PFSK-1 (cell line): Measurements from ENCODE around the gene TGM1.

ENCODE experiments used
- FOXP2 ChIP-seq: optimal IDR thresholded peaks from 2 replicates; pipeline ENCODE3; 2011; ENCODE audit warnings: borderline replicate concordance, control low read depth, inconsistent platforms; ENCODE audit not compliant: insufficient read depth; ENCODE audit errors: extremely low read length, extremely low read depth
- POLR2AphosphoS5 ChIP-seq: IDR thresholded peaks from 2 replicates; pipeline ENCODE4 v1.6.1; 2012; ENCODE audit warnings: low read depth, mild to moderate bottlenecking, control low read depth, low read length, moderate library complexity
- SIN3A ChIP-seq: IDR thresholded peaks from 2 replicates; pipeline ENCODE4 v1.6.1; 2012; ENCODE audit warnings: mild to moderate bottlenecking, low read length, moderate library complexity, borderline replicate concordance; ENCODE audit not compliant: insufficient read depth
- TAF1 ChIP-seq: IDR thresholded peaks from 2 replicates; pipeline ENCODE4 v1.6.1; 2012; ENCODE audit warnings: low read length, control low read depth, borderline replicate concordance; ENCODE audit not compliant: insufficient read depth
- TF ChIP-seq, protein P1 (sequence below), 2 experiments: IDR thresholded peaks; 2 replicates each; pipeline versions ENCODE4 v1.6.1 to v1.8.0; 2011 to 2012; ENCODE audit warnings: low read depth in 2 of 2, low read length in 2 of 2, control low read depth in 1 of 2, inconsistent platforms in 1 of 2, mild to moderate bottlenecking in 1 of 2, moderate library complexity in 1 of 2; ENCODE audit not compliant: insufficient read depth in 1 of 2

Gene TGM1

GRCh38 chr14:24246765-24247212, 16.2 kb downstream of the TGM1 start:
- TF ChIP-seq FOXP2 (no peak), TAF1 (no peak)
- TF ChIP-seq, protein P1, sequence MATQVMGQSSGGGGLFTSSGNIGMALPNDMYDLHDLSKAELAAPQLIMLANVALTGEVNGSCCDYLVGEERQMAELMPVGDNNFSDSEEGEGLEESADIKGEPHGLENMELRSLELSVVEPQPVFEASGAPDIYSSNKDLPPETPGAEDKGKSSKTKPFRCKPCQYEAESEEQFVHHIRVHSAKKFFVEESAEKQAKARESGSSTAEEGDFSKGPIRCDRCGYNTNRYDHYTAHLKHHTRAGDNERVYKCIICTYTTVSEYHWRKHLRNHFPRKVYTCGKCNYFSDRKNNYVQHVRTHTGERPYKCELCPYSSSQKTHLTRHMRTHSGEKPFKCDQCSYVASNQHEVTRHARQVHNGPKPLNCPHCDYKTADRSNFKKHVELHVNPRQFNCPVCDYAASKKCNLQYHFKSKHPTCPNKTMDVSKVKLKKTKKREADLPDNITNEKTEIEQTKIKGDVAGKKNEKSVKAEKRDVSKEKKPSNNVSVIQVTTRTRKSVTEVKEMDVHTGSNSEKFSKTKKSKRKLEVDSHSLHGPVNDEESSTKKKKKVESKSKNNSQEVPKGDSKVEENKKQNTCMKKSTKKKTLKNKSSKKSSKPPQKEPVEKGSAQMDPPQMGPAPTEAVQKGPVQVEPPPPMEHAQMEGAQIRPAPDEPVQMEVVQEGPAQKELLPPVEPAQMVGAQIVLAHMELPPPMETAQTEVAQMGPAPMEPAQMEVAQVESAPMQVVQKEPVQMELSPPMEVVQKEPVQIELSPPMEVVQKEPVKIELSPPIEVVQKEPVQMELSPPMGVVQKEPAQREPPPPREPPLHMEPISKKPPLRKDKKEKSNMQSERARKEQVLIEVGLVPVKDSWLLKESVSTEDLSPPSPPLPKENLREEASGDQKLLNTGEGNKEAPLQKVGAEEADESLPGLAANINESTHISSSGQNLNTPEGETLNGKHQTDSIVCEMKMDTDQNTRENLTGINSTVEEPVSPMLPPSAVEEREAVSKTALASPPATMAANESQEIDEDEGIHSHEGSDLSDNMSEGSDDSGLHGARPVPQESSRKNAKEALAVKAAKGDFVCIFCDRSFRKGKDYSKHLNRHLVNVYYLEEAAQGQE (IDR thresholded peaks at IDR 0.05; ENCODE audit: insufficient read depth in 1 of 2, low read depth in 2 of 2, low read length in 2 of 2), result no peak

DNA sequence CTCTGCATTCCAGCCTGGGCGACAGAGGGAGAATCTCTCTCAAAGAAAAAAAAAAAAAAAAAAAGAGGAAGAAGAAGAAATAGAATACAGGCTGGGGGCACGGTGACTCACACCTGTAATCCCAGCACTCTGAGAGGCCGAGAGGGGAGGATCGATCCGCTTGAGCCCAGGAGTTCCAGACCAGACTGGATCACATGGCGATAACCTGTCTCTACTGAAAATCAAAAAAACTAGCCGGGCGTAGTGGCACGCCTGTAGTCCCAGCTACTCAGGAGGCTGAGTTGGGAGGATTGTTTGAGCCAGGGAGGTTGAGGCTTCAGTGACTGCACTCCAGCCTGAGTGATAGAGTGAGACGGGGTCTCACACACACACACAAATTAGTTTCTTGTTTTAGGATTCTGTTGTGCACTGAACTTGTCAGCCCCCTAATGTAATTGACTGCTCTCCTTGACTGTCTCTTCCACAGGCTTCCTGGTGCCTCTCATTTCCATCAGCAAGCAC, 19.6 kb downstream of the TGM1 start:
- TF ChIP-seq POLR2AphosphoS5, result no peak
- TF ChIP-seq, protein P1 (IDR thresholded peaks at IDR 0.05; ENCODE audit: insufficient read depth in 1 of 2, low read depth in 2 of 2, low read length in 2 of 2), result no peak
- no peak for TF ChIP-seq TAF1
- no peak for TF ChIP-seq FOXP2
- TF ChIP-seq SIN3A, result no peak

- no peak for TF ChIP-seq SIN3A
- no peak for TF ChIP-seq POLR2AphosphoS5
- TF ChIP-seq, protein P1 (IDR thresholded peaks at IDR 0.05; ENCODE audit: insufficient read depth in 1 of 2, low read depth in 2 of 2, low read length in 2 of 2), result no peak
- no peak for TF ChIP-seq FOXP2
- TF ChIP-seq TAF1, result no peak
These were observed 21.0 kb downstream of the TGM1 start for GRCh38 chr14:24241829-24242443.

DNA sequence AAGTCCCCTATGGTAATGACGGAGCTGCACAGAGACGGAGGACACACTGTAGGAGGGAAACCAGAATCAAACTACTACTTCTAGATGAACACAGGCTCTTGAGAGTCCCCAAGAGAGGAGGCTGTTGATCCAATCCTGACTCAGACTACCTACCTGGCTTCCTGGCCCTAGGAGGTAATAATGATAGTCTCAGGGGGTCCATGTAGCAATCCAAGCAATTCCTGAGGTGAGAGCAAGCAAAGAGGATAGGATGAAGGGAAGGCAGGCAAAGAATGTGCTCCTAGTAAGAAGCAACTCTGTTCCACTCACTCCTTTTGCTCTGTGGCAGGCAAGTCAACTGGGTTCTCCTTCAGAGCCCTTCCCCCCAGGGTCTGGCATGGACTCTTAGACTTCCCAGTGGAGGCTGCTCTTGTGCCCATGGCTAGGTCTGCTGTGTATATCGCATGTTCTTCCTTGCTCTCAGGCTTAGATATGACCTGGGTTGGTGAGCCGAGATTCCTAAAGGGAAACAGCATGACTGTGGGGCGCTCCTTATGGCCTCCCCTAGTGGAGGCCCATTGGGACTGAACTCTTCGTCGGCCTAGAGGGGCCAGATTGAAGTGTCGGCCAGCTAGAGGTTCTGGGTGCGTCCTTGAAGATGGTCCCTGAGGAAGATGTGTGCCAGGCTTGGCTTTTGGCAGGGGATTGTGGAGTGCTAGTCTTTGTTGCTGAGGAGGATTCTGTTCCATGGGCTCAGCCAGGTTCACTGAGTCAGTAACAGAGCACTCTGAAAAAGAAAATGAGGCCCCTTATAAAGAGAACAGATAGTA, 22.7 kb downstream of the TGM1 start:
- TF ChIP-seq SIN3A, result no peak
- TF ChIP-seq TAF1, result no peak
- TF ChIP-seq, protein P1 (IDR thresholded peaks at IDR 0.05; ENCODE audit: insufficient read depth in 1 of 2, low read depth in 2 of 2, low read length in 2 of 2), result no peak
- no peak for TF ChIP-seq POLR2AphosphoS5
- TF ChIP-seq FOXP2, result no peak
